ENCODE results near the gene MYOG. TPM values are rescaled to one million over a fixed set of nuclear protein-coding genes. Genes with fewer than 3 reads are reported as not detected.

MYOG gene
- total and polyA plus RNA-seq, 7 donors, result not detected

DNA sequence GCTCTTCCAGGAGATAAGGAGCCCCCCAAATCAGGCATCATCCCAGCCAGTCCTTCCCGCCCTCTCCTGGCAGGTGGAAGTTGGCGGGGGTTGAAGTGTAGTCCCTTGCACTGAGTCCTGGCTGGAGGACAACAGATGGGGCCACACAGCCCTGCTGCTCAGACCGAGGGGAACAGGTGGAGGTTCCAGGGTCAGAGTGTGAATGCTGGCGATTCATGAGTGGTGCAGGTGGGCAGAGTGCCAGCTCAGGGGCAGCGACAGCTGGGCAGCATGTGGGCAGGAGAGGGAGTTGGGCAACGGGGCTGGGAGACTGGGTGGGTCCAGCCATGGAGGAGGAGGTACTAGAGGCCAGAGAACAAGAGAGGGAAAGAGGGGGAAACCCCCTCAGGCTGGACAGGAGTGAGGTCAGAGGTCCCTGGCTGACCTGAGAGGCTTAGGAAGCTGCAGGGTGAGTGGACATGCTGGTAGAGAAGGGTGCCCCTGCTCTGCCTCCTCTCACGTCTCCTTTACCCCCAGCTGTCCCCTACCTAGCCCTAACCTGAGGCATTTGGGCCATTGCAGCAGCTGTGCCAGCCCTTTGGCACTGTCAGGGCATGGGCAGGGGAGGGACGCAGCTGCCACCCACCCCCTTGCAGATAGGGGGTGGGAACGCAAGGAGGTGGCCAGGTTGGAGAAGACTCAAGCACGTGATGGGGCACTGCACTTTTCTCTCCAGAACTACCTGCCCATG lies 30.4 kb upstream of the MYOG start:
- Histone ChIP-seq H3K4me1 (peaks cover 0 to 7% (median 4%) of the 10 kb centered on the region in 4 donors), H3K9me3 (no peaks in the 10 kb centered on the region), H3K36me3 (no peaks in the 10 kb centered on the region), H3K4me3 (no peak overlapping the region), H3K27me3 (peaks cover 0 to 30% (median 21%) of the 10 kb centered on the region in 3 donors), H3K27ac (no peak overlapping the region)
- TF ChIP-seq POLR2A (IDR thresholded peaks at IDR 0.05) (no peak), EP300 (IDR thresholded peaks at IDR 0.05) (no peak), POLR2AphosphoS5 (IDR thresholded peaks at IDR 0.05) (no peak)
- TF ChIP-seq, protein P1, sequence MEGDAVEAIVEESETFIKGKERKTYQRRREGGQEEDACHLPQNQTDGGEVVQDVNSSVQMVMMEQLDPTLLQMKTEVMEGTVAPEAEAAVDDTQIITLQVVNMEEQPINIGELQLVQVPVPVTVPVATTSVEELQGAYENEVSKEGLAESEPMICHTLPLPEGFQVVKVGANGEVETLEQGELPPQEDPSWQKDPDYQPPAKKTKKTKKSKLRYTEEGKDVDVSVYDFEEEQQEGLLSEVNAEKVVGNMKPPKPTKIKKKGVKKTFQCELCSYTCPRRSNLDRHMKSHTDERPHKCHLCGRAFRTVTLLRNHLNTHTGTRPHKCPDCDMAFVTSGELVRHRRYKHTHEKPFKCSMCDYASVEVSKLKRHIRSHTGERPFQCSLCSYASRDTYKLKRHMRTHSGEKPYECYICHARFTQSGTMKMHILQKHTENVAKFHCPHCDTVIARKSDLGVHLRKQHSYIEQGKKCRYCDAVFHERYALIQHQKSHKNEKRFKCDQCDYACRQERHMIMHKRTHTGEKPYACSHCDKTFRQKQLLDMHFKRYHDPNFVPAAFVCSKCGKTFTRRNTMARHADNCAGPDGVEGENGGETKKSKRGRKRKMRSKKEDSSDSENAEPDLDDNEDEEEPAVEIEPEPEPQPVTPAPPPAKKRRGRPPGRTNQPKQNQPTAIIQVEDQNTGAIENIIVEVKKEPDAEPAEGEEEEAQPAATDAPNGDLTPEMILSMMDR (IDR thresholded peaks at IDR 0.05), result no peak
- intact Hi-C loops (cut with DNase I), result no loop called here
- WGBS, 2 donors, result 46 to 75% methylated on average over 10 of the region's 10 CpGs
- no peak for DNase-seq

DNA sequence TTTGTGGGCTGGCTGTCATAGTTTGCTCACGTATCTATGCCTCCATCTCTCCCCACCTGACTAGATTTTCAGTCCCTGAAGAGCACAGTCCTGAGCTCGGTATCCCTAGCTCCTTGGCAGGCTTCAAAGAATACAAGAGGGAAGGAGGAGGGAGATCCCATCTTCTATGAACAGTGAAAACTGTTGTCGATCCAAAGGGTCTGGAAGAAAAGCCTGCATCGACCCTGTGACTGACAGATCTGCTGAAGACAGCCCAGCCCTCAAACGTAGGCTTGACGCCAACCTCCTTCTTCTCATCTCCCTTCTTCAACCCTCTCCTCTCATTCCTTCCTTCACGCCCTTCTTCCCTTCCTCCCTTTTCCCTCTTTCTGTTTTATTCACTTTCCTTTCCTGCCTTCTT lies 28.4 kb upstream of the MYOG start:
- Histone ChIP-seq H3K27me3 (peaks cover 0 to 18% (median 10%) of the 10 kb centered on the region in 3 donors), H3K4me1 (peaks cover 0 to 7% (median 4%) of the 10 kb centered on the region in 4 donors), H3K36me3 (no peaks in the 10 kb centered on the region), H3K27ac (no peak overlapping the region), H3K9me3 (no peaks in the 10 kb centered on the region), H3K4me3 (no peak overlapping the region)
- 70 to 81% methylated on average over 7 of the region's 7 CpGs for WGBS, 2 donors
- intact Hi-C loops (cut with DNase I), result no loop called here
- DNase-seq, result no peak
- TF ChIP-seq POLR2A (IDR thresholded peaks at IDR 0.05) (no peak), POLR2AphosphoS5 (IDR thresholded peaks at IDR 0.05) (no peak)

DNA sequence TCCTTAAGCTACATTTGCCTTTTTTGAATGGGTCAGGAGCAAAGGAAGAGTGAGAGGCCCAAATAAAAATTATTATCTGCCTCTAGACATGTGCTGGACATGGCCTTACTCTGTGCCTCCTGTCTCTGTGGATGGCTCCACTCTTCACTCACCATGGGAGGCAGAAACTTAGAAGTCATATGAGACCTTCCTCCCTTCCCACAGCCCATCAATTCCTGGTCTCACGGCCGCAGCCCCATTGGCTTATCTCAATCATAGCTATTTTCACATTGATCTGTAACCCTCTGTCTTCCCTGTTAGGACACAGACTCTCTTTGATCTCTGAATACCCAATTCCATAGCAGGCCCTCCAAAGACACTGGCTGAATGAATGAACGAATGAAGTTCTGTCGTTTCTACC lies 27.5 kb upstream of the MYOG start:
- no peak for TF ChIP-seq POLR2AphosphoS5 (IDR thresholded peaks at IDR 0.05)
- no peak for TF ChIP-seq POLR2A (IDR thresholded peaks at IDR 0.05)
- whole genome bisulfite sequencing, 2 donors, result 63 to 85% methylated on average over 4 of the region's 4 CpGs
- peaks cover 0 to 10% (median 4%) of the 10 kb centered on the region in 3 donors for H3K27me3 ChIP-seq
- H3K27ac ChIP-seq, result no peak overlapping the region
- H3K4me3 ChIP-seq, result no peak overlapping the region
- intact Hi-C loops (cut with DNase I), result no loop called here
- no peaks in the 10 kb centered on the region for H3K36me3 ChIP-seq
- no peak for DNase-seq
- peaks cover 0 to 7% (median 4%) of the 10 kb centered on the region in 4 donors for H3K4me1 ChIP-seq
- H3K9me3 ChIP-seq, result no peaks in the 10 kb centered on the region

DNA sequence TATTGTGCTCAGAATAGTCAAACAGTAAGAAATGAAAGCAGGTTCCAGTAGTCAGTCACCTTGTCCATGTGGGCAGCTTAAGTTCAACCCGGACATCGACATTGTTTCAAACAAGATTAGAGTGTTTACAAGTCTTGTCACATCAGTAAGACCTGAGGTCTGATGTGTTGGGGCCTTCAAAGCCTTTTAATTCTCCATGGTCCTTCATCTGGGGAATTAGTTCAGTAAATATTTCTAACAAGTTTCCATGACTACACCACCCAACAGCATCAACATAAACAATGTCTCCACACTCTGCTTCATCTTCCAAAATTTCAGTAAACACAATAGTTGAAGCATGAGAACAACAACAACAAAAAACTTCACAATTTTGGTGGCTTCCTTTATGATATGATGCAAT lies 26.7 kb upstream of the MYOG start:
- peaks cover 0 to under 1% (median 0%) of the 10 kb centered on the region in 4 donors for H3K4me1 ChIP-seq
- H3K9me3 ChIP-seq, result no peaks in the 10 kb centered on the region
- peaks cover 0 to 2% (median 0%) of the 10 kb centered on the region in 3 donors for H3K27me3 ChIP-seq
- no peak for DNase-seq
- no peak for TF ChIP-seq POLR2A (IDR thresholded peaks at IDR 0.05)
- no peak for TF ChIP-seq POLR2AphosphoS5 (IDR thresholded peaks at IDR 0.05)
- no peak for TF ChIP-seq EP300 (IDR thresholded peaks at IDR 0.05)
- TF ChIP-seq, protein P1 (IDR thresholded peaks at IDR 0.05), result no peak
- no peak overlapping the region for H3K4me3 ChIP-seq
- whole genome bisulfite sequencing, 2 donors, result 49 to 54% methylated on average over 2 of the region's 2 CpGs
- intact Hi-C loops (cut with DNase I), result no loop called here
- no peak overlapping the region for H3K27ac ChIP-seq
- H3K36me3 ChIP-seq, result no peaks in the 10 kb centered on the region

DNA sequence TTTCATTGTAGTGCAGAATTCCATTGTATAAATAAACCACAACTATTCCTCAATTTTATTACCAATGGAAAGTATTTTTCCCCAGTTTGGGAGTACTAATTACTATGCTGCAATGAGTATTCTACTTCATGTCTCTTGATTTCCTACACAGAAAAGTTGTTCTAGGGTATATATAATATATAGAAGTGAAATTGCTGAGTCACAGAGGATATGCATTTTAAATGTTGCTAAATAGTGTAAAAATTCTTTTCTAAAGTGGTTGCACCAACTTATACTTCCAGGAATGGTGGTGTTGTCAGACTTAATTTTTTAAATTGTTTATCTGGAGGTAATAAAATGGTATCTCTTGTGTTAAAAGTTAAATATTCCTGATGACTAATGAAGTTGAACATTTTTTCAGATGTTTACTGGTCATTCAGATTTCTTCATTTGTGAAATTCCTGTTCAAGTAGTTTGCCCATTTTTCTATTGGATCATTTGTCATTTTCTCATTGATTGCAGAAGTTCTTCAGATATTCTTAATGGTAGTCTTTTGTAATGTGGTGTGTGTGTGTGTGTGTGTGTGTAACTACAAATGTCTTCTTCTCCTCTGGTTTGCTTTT lies 19.1 kb upstream of the MYOG start:
- intact Hi-C loops (cut with DNase I), result no loop called here
- H3K27me3 ChIP-seq, result no peaks in the 10 kb centered on the region
- H3K36me3 ChIP-seq, result no peaks in the 10 kb centered on the region
- no peaks in the 10 kb centered on the region for H3K9me3 ChIP-seq
- H3K4me1 ChIP-seq, result no peaks in the 10 kb centered on the region
- TF ChIP-seq, protein P1 (IDR thresholded peaks at IDR 0.05), result no peak
- no peak for TF ChIP-seq POLR2A (IDR thresholded peaks at IDR 0.05)
- no peak for TF ChIP-seq POLR2AphosphoS5 (IDR thresholded peaks at IDR 0.05)
- no peak for TF ChIP-seq EP300 (IDR thresholded peaks at IDR 0.05)
- no peak for DNase-seq
- no peak overlapping the region for H3K27ac ChIP-seq
- no peak overlapping the region for H3K4me3 ChIP-seq
